NB4 (cell line): ENCODE results near the gene TRRAP.

Experiments used
- DNase-seq: peaks from one replicate; pipeline ENCODE4 v3.0.0; 2010; ENCODE audit warnings: low read depth
- H3K4me3 ChIP-seq: one replicate; pipeline ENCODE4 v1.5.1; 2011; ENCODE audit warnings: mild to moderate bottlenecking, low read depth, low read length, moderate library complexity
- MAX ChIP-seq: IDR thresholded peaks from 2 replicates; pipeline ENCODE4 v1.6.1; 2011; ENCODE audit warnings: low read depth, low read length
- MYC ChIP-seq: IDR thresholded peaks from 2 replicates; pipeline ENCODE4 v1.6.1; 2011; ENCODE audit warnings: low read depth, low read length
- POLR2A ChIP-seq: IDR thresholded peaks from 2 replicates; pipeline ENCODE4 v1.6.1; 2011; ENCODE audit warnings: mild to moderate bottlenecking; ENCODE audit not compliant: insufficient read length; ENCODE audit errors: extremely low read depth
- TF ChIP-seq, protein P1 (sequence below): IDR thresholded peaks from one replicate; pipeline ENCODE4 v1.5.1; 2012; ENCODE audit warnings: low read depth, low read length

TRRAP gene

DNA sequence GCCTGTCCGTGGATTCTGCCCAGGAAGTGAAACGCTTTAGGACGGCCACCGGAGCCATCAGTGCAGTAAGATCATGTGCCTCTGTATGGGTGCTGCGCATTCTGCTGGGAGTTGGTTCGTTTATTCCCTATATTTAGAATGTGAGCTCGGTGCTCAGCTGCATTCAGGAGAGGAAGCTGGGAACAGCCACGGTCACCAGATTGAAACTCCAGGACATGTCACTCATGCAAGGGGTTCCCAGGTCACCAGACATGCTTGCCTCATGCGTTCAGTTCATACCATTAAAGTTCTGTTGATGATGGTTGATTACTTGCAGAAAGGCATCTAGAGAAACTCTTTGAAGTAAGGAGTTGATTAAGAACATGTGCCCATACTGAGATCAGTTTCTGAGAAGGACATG lies 78.1 kb downstream of the TRRAP start:
- no peak overlapping the region for H3K4me3 ChIP-seq
- TF ChIP-seq MYC (no peak), POLR2A (no peak), MAX (no peak)
- TF ChIP-seq, protein P1, sequence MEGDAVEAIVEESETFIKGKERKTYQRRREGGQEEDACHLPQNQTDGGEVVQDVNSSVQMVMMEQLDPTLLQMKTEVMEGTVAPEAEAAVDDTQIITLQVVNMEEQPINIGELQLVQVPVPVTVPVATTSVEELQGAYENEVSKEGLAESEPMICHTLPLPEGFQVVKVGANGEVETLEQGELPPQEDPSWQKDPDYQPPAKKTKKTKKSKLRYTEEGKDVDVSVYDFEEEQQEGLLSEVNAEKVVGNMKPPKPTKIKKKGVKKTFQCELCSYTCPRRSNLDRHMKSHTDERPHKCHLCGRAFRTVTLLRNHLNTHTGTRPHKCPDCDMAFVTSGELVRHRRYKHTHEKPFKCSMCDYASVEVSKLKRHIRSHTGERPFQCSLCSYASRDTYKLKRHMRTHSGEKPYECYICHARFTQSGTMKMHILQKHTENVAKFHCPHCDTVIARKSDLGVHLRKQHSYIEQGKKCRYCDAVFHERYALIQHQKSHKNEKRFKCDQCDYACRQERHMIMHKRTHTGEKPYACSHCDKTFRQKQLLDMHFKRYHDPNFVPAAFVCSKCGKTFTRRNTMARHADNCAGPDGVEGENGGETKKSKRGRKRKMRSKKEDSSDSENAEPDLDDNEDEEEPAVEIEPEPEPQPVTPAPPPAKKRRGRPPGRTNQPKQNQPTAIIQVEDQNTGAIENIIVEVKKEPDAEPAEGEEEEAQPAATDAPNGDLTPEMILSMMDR = no peak
- DNase-seq = no peak

DNA sequence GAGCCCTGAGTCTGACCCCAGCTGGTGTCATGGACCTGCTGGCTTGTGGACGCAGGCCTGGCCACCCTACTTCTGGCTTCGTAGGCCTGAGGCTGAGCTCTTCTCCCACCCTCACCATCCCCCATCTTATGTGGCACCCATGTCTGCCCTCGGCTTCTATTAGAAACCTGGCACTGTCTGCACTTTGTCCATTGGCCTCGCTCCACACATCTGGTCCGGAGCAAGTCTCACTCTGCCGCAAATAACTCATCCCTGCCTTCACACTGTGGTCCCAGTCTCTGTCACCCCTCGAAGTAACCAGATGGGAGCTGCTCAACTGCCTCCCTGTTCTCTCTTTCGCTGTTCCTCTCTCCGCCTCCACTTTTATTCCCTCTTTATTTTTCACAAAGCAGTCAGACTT lies 78.6 kb downstream of the TRRAP start:
- TF ChIP-seq POLR2A = no peak
- no peak for TF ChIP-seq MAX
- no peak for TF ChIP-seq MYC
- TF ChIP-seq, protein P1 = no peak
- no peak for DNase-seq
- H3K4me3 ChIP-seq = no peak overlapping the region

- TF ChIP-seq MYC (no peak), POLR2A (no peak)
- H3K4me3 ChIP-seq = no peak overlapping the region
- no peak for DNase-seq
Observed at GRCh38 chr7:98957766-98958165, 79.4 kb downstream of the TRRAP start.

- DNase-seq = no peak
- TF ChIP-seq POLR2A = no peak
- TF ChIP-seq, protein P1 = no peak
- H3K4me3 ChIP-seq = no peak overlapping the region
Observed at GRCh38 chr7:98958968-98959367, 80.6 kb downstream of the TRRAP start.

GRCh38 chr7:98963305-98963704 lies 85.0 kb downstream of the TRRAP start:
- TF ChIP-seq MAX (no peak), MYC (no peak), POLR2A (no peak)
- TF ChIP-seq, protein P1 = no peak
- no peak for DNase-seq
- H3K4me3 ChIP-seq = no peak overlapping the region

DNA sequence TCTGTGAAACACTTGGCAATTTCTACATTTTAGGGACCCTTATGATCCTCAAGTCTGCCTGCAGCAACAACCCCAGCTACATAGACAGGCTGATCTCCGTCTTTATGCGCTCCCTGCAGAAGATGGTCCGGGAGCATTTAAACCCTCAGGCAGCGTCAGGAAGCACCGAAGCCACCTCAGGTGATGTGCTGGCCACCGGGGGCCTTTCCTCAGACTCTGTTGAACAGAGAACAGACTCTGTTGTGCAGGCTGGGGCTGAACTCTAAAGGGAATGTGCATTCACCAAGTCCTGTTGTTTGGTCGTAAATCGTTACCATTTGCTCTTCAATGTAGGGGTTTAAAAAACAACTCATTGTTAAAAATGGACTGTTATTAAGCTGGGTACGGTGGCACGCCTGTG lies 86.3 kb downstream of the TRRAP start:
- no peak for DNase-seq
- TF ChIP-seq, protein P1 = no peak
- TF ChIP-seq MYC (no peak), MAX (no peak), POLR2A (no peak)

More for the DNA sequence above, 86.3 kb downstream of the TRRAP start:
- H3K4me3 ChIP-seq = no peak overlapping the region
